Measurements from ENCODE around the gene EIF4E2. TPM values are rescaled to one million over a fixed set of nuclear protein-coding genes. Genes with fewer than 3 reads are reported as not detected.

The EIF4E2 gene
- total and polyA plus RNA-seq, 2 donors (not counting 3 experiments of a cell fraction or from before 2014, with no cell fraction given) = 50.0 to 96.5 TPM

GRCh38 chr2:232562515-232563151 is 12.1 kb downstream of the EIF4E2 start:
- Histone ChIP-seq H2AFZ (ENCODE audit: low read depth, low read length) (no peak overlapping the region), H3K9me3 (replicated peaks; ENCODE audit: control insufficient read depth, insufficient read depth, low read length) (no peaks in the 10 kb centered on the region), H3K27ac (ENCODE audit: insufficient read depth, low read depth, low read length) (no peak overlapping the region), H3K27me3 (ENCODE audit: control insufficient read depth in 2 of 2, insufficient read depth in 2 of 2, low read length in 2 of 2) (no peaks in the 10 kb centered on the region), H3K79me2 (ENCODE audit: control insufficient read depth, insufficient read depth, low read length) (no peaks in the 10 kb centered on the region), H3K9me1 (replicated peaks; ENCODE audit: control insufficient read depth, extremely low read depth, insufficient read depth, low read length) (no peaks in the 10 kb centered on the region), H3K4me2 (ENCODE audit: insufficient read depth, low read length) (no peak overlapping the region), H3K36me3 (ENCODE audit: control insufficient read depth in 2 of 2, extremely low read depth in 1 of 2, insufficient read depth in 2 of 2, low read length in 2 of 2) (peaks cover 19 to 25% of the 10 kb centered on the region in 2 experiments), H3K9ac (replicated peaks; ENCODE audit: extremely low read depth, insufficient read depth, low read length) (no peak overlapping the region), H4K20me1 (replicated peaks; ENCODE audit: control insufficient read depth, extremely low read depth, insufficient read depth, low read length) (no peaks in the 10 kb centered on the region), H3K4me3 (replicated peaks in 1 of 3; ENCODE audit: insufficient read depth in 1 of 3, low read depth in 1 of 3, low read length in 3 of 3) (no peak overlapping the region), H3K4me1 (ENCODE audit: control insufficient read depth, extremely low read depth, insufficient read depth, low read length) (no peaks in the 10 kb centered on the region)
- dilution Hi-C loops (cut with MboI; ENCODE audit: extremely low pct_ligation_motif_present, low sequenced_read_pairs) = no loop called here
- no peak for FAIRE-seq
- TF ChIP-seq POLR2AphosphoS5 (IDR thresholded peaks at IDR 0.05; ENCODE audit: insufficient read depth, low read depth, low read length) (no peak), JUN (IDR thresholded peaks at IDR 0.05; ENCODE audit: borderline replicate concordance, insufficient read depth, insufficient read length, low read depth) (no peak), POLR2A (IDR thresholded peaks at IDR 0.05; ENCODE audit: low read depth, low read length) (no peak), MAX (IDR thresholded peaks at IDR 0.05; ENCODE audit: insufficient read depth, insufficient read length) (no peak), FOS (IDR thresholded peaks at IDR 0.05; ENCODE audit: borderline replicate concordance, insufficient read depth, low read length) (no peak)
- POLR2A ChIA-PET = no interaction called here
- CTCF ChIA-PET = interaction anchor here (1.3 to 1.5 kb wide), 2 partner anchors 9 to 10 kb away, joined by 3 to 5 read pairs; no protein-coding TSS in a partner anchor
- intact Hi-C loops (cut with micrococcal nuclease) = no loop called here
- no peak for DNase-seq (ENCODE audit: low read depth, low spot score)
- BruUV-seq (replicated peaks) = no TSS peak

DNA sequence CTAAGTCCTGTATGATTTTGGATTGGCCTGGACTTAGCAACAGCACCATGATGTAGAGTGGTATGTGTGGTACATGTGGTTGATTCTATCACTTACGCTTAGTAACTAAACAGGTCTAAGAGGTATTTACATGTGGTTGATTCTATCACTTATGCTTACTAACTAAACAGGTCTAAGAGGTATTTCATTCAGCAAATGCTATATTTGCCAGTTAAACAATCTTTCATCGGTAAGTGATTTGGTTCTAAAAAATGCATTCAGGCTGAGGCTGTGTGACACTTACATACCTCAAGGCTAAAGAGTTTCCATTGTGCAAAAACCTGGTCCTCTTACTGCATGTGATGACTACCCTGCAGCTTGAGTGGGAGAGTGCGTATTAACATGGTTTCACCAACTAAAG is 13.1 kb downstream of the EIF4E2 start:
- no peak overlapping the region for H2AFZ ChIP-seq (ENCODE audit: low read depth, low read length)
- ChIA-PET CTCF (interaction anchor here (1.5 kb wide), 1 partner anchor 11 kb away, joined by 3 read pairs; no protein-coding TSS in a partner anchor), POLR2A (no interaction called here)
- no peaks in the 10 kb centered on the region for H3K79me2 ChIP-seq (ENCODE audit: control insufficient read depth, insufficient read depth, low read length)
- no TSS peak for BruUV-seq (replicated peaks)
- H3K9ac ChIP-seq (replicated peaks; ENCODE audit: extremely low read depth, insufficient read depth, low read length) = no peak overlapping the region
- dilution Hi-C loops (cut with MboI; ENCODE audit: extremely low pct_ligation_motif_present, low sequenced_read_pairs) = no loop called here
- H3K4me3 ChIP-seq (replicated peaks in 1 of 3; ENCODE audit: insufficient read depth in 1 of 3, low read depth in 1 of 3, low read length in 3 of 3) = no peak overlapping the region
- H3K27ac ChIP-seq (ENCODE audit: insufficient read depth, low read depth, low read length) = no peak overlapping the region
- TF ChIP-seq JUN (IDR thresholded peaks at IDR 0.05; ENCODE audit: borderline replicate concordance, insufficient read depth, insufficient read length, low read depth) (no peak), FOS (IDR thresholded peaks at IDR 0.05; ENCODE audit: borderline replicate concordance, insufficient read depth, low read length) (no peak), EZH2 (IDR thresholded peaks at IDR 0.05; ENCODE audit: borderline replicate concordance, low read depth, low read length, severe bottlenecking) (no peak), POLR2AphosphoS5 (IDR thresholded peaks at IDR 0.05; ENCODE audit: insufficient read depth, low read depth, low read length) (no peak), MYC (IDR thresholded peaks at IDR 0.05; ENCODE audit: low read depth, low read length) (no peak), MAX (IDR thresholded peaks at IDR 0.05; ENCODE audit: insufficient read depth, insufficient read length) (no peak), CTCF (IDR thresholded peaks at IDR 0.05; ENCODE audit: extremely low read depth in 1 of 2, insufficient read depth in 1 of 2, low read depth in 1 of 2, low read length in 2 of 2) (no peak), GATA2 (IDR thresholded peaks at IDR 0.05; ENCODE audit: insufficient read depth, insufficient read length, low read depth, low read length) (no peak), POLR2A (IDR thresholded peaks at IDR 0.05; ENCODE audit: low read depth, low read length) (no peak)
- H3K27me3 ChIP-seq (ENCODE audit: control insufficient read depth in 2 of 2, insufficient read depth in 2 of 2, low read length in 2 of 2) = no peaks in the 10 kb centered on the region
- H3K9me1 ChIP-seq (replicated peaks; ENCODE audit: control insufficient read depth, extremely low read depth, insufficient read depth, low read length) = no peaks in the 10 kb centered on the region
- no peaks in the 10 kb centered on the region for H4K20me1 ChIP-seq (replicated peaks; ENCODE audit: control insufficient read depth, extremely low read depth, insufficient read depth, low read length)
- intact Hi-C loops (cut with micrococcal nuclease) = no loop called here
- no peak overlapping the region for H3K4me2 ChIP-seq (ENCODE audit: insufficient read depth, low read length)
- no peak for DNase-seq (ENCODE audit: low read depth, low spot score)
- no peaks in the 10 kb centered on the region for H3K9me3 ChIP-seq (replicated peaks; ENCODE audit: control insufficient read depth, insufficient read depth, low read length)
- H3K4me1 ChIP-seq (ENCODE audit: control insufficient read depth, extremely low read depth, insufficient read depth, low read length) = no peaks in the 10 kb centered on the region
- peaks cover 24 to 30% of the 10 kb centered on the region in 2 experiments for H3K36me3 ChIP-seq (ENCODE audit: control insufficient read depth in 2 of 2, extremely low read depth in 1 of 2, insufficient read depth in 2 of 2, low read length in 2 of 2)
- FAIRE-seq = no peak

All from endothelial cell of umbilical vein (primary cell).